A549 (cell line): Measurements from ENCODE around the gene ARHGAP10. TPM values are rescaled to one million over a fixed set of nuclear protein-coding genes. Genes with fewer than 3 reads are reported as not detected.
A peak's percentile ranks its signal among the peaks of the same experiment; 100 is the strongest.

Source experiments
- ATAC-seq, 2 experiments: fragments of 200-7000 bp in 1 of 2; fragments of >200 bp in 1 of 2; cut with Nextera tagmentation in 1 of 2; cut with Tn5 transposase in 1 of 2; 3 replicates each; pipeline versions ENCODE4 v1.8.0 to v1.9.1; 2018 to 2020; ENCODE audit warnings: mild to moderate bottlenecking in 1 of 2, moderate library complexity in 1 of 2
- CTCF ChIA-PET: fragments of 300-600 bp; sonication (Branson Sonifier 250); formaldehyde crosslinking; extraction: SDS; loops from one replicate; lab custom pipeline; 2021; ENCODE audit warnings: antibody characterized with exemption, inconsistent platforms; lab: Yijun Ruan, JAX
- POLR2A ChIA-PET: fragments of 350-600 bp; formaldehyde crosslinking; extraction: SDS; loops from one replicate; lab custom pipeline; 2021; ENCODE audit warnings: antibody characterized with exemption, inconsistent platforms; lab: Yijun Ruan, JAX
- DNase-seq, 2 experiments: peaks; one replicate each; pipeline versions ENCODE4 v3.0.0 to v3.0.0-alpha.2; 2011 to 2016; ENCODE audit warnings: low read depth in 1 of 2, low spot score in 1 of 2
- FAIRE-seq: peaks from 2 replicates; lab custom pipeline; 2011; peaks lifted over from hg19 to GRCh38; lab: Jason Lieb, UNC
- H3K27ac ChIP-seq, 2 experiments: fragments of >200 bp; sonication (Bioruptor Twin); formaldehyde crosslinking; 3 replicates each; pipeline ENCODE4 v1.5.1; 2016 to 2017
- H3K4me1 ChIP-seq: fragments of >200 bp; sonication (Bioruptor Twin); formaldehyde crosslinking; 3 replicates; pipeline ENCODE4 v1.6.1; 2016
- H3K4me2 ChIP-seq: fragments of >200 bp; sonication (Bioruptor Twin); formaldehyde crosslinking; 3 replicates; pipeline ENCODE4 v1.6.1; 2016
- H3K4me3 ChIP-seq: fragments of >200 bp; sonication (Bioruptor Twin); formaldehyde crosslinking; 3 replicates; pipeline ENCODE4 v1.5.1; 2016
- H3K9me3 ChIP-seq: fragments of >200 bp; sonication (Bioruptor Twin); formaldehyde crosslinking; 3 replicates; pipeline ENCODE4 v1.6.1; 2016
- BHLHE40 ChIP-seq: IDR thresholded peaks from 2 replicates; pipeline ENCODE4 v1.6.1; 2012; ENCODE audit warnings: low read depth, low read length, inconsistent platforms
- CBX2 ChIP-seq: fragments of 200-600 bp; sonication (generic); IDR thresholded peaks from 2 replicates; pipeline ENCODE4 v1.6.1; 2016; ENCODE audit warnings: low read depth, mild to moderate bottlenecking, borderline replicate concordance
- CEBPB ChIP-seq, 2 experiments: fragments of >200 bp in 1 of 2; sonication (Bioruptor Twin) in 1 of 2; formaldehyde crosslinking in 1 of 2; IDR thresholded peaks; 2 replicates each; pipeline ENCODE4 v1.6.1; 2012 to 2016
- CHD4 ChIP-seq: fragments of 200-600 bp; sonication (generic); IDR thresholded peaks from 2 replicates; pipeline ENCODE4 v1.6.1; 2016; ENCODE audit warnings: antibody characterized with exemption, mild to moderate bottlenecking, borderline replicate concordance
- ESRRA ChIP-seq: fragments of 150-350 bp; IDR thresholded peaks from 2 replicates; pipeline ENCODE4 v1.6.1; 2014; ENCODE audit warnings: mild to moderate bottlenecking, low read length, borderline replicate concordance
- FOSL2 ChIP-seq, 2 experiments: fragments of 450-650 bp in 1 of 2; fragments of >200 bp in 1 of 2; sonication (Bioruptor Twin) in 1 of 2; formaldehyde crosslinking; IDR thresholded peaks; 2 replicates each; pipeline versions ENCODE4 v1.5.0 to v1.6.1; 2016 to 2020; ENCODE audit warnings: mild to moderate bottlenecking in 1 of 2, moderate library complexity in 1 of 2
- HDAC2 ChIP-seq: fragments of 200-600 bp; sonication (generic); IDR thresholded peaks from 2 replicates; pipeline ENCODE4 v1.6.1; 2016
- HEYL ChIP-seq: fragments of 250-450 bp; sonication (Bioruptor Pico); IDR thresholded peaks from 2 replicates; pipeline ENCODE4 v1.8.0; 2021; ENCODE audit warnings: mild to moderate bottlenecking, moderate library complexity
- JUNB ChIP-seq: fragments of >200 bp; sonication (Bioruptor Twin); formaldehyde crosslinking; IDR thresholded peaks from 2 replicates; pipeline ENCODE4 v1.6.1; 2016
- KDM5A ChIP-seq: fragments of 200-600 bp; sonication (generic); IDR thresholded peaks from 2 replicates; pipeline ENCODE4 v1.6.1; 2016; ENCODE audit warnings: antibody characterized with exemption, mild to moderate bottlenecking
- MAFK ChIP-seq: fragments of 450-650 bp; IDR thresholded peaks from 2 replicates; pipeline ENCODE4 v1.6.1; 2014; ENCODE audit not compliant: partially characterized antibody
- NPAS2 ChIP-seq: fragments of 250-450 bp; sonication (Bioruptor Pico); IDR thresholded peaks from 2 replicates; pipeline ENCODE4 v1.8.0; 2022; ENCODE audit warnings: mild to moderate bottlenecking, moderate library complexity, borderline replicate concordance
- PHF8 ChIP-seq: fragments of 200-600 bp; sonication (generic); IDR thresholded peaks from 2 replicates; pipeline ENCODE4 v1.6.1; 2016; ENCODE audit warnings: low read depth, mild to moderate bottlenecking, antibody characterized with exemption, moderate library complexity, borderline replicate concordance
- ZSCAN20 ChIP-seq: fragments of 250-450 bp; sonication (Bioruptor Pico); IDR thresholded peaks from 2 replicates; pipeline ENCODE4 v1.8.0; 2022; ENCODE audit warnings: mild to moderate bottlenecking, moderate library complexity
- WGBS: methylation state at CpG from one replicate; pipeline ENCODE4 v1.1.6; 2017; ENCODE audit errors: missing lambda C conversion rate; 5-methylcytosine and 5-hydroxymethylcytosine counted together
- polyA plus RNA-seq, 4 experiments: library from polyadenylated mRNA; depleted of rRNA in 3 of 4; stranded (reverse); fragments of >200 nt; fragmentation: RNase III in 1 of 4; extraction: RNeasy Plus Mini Kit Qiagen cat#74134 plus additional on column Dnase treatment in 1 of 4; gene quantifications; 2 replicates in 3 of 4; 3 replicates in 1 of 4; pipeline ENCODE4 v1.2.3, GENCODE V29; 2011 to 2017
- TF ChIP-seq, protein P1 (sequence below): IDR thresholded peaks from 2 replicates; pipeline ENCODE4 v1.6.1; 2012
- TF ChIP-seq, protein P2 (sequence below): fragments of 250-450 bp; sonication (Bioruptor Pico); IDR thresholded peaks from 2 replicates; pipeline ENCODE4 v1.5.0; 2021; ENCODE audit warnings: mild to moderate bottlenecking, moderate library complexity, borderline replicate concordance
- TF ChIP-seq, protein P3 (sequence below): fragments of 250-450 bp; sonication (Bioruptor Pico); IDR thresholded peaks from 2 replicates; pipeline ENCODE4 v1.5.0; 2020; ENCODE audit warnings: low read depth, mild to moderate bottlenecking, moderate library complexity
- TF ChIP-seq, protein P4 (sequence below): fragments of >200 bp; sonication (Bioruptor Twin); formaldehyde crosslinking; IDR thresholded peaks from 3 replicates; pipeline ENCODE4 v1.5.1; 2016
- TF ChIP-seq, protein P5 (sequence below): IDR thresholded peaks from 2 replicates; pipeline ENCODE4 v1.6.1; 2012
- TF ChIP-seq, protein P6 (sequence below): fragments of 150-350 bp; IDR thresholded peaks from 2 replicates; pipeline ENCODE4 v1.6.1; 2014; ENCODE audit warnings: low read depth, mild to moderate bottlenecking, low read length
- TF ChIP-seq, protein P7 (sequence below): fragments of >200 bp; sonication (Bioruptor Twin); formaldehyde crosslinking; IDR thresholded peaks from 2 replicates; pipeline ENCODE4 v1.6.1; 2016

The ARHGAP10 gene
- polyA plus RNA-seq, 2 of the 4 experiments (the other 2 are of a cell fraction), result 7.0 to 7.2 TPM

DNA sequence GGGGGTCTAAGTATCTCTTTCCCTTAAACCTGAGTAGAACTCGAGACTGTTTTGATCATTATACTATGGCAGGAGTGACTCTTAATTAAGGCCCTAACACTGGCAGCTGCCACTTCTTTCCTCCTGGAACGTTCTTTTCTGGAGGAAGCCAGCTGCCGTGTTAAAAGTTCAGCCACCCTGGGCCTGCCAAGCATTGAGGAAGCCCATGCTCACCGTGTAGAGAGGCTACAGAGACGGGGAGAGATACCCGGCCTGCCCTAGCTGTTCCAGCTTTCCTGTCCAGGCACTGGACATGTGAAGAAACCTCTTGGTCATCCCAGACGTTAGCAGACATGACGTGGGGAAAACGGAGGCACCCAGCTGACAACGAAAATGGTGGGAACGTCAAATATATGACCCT is 274.1 kb downstream of the ARHGAP10 start:
- no peak for ATAC-seq
- ChIA-PET POLR2A (no interaction called here), CTCF (interaction anchor here (1.1 kb wide), 1 partner anchor 12 kb away, joined by 3 read pairs; no protein-coding TSS in a partner anchor)
- TF ChIP-seq MAFK (no peak), BHLHE40 (no peak)
- 86% methylated on average over 8 of the region's 11 CpGs for WGBS
- Histone ChIP-seq H3K4me2 (no peak overlapping the region), H3K27ac (no peak overlapping the region), H3K4me1 (peaks cover 15% of the 10 kb centered on the region), H3K9me3 (no peaks in the 10 kb centered on the region), H3K4me3 (no peak overlapping the region)
- no peak for FAIRE-seq
- DNase-seq, result no peak

DNA sequence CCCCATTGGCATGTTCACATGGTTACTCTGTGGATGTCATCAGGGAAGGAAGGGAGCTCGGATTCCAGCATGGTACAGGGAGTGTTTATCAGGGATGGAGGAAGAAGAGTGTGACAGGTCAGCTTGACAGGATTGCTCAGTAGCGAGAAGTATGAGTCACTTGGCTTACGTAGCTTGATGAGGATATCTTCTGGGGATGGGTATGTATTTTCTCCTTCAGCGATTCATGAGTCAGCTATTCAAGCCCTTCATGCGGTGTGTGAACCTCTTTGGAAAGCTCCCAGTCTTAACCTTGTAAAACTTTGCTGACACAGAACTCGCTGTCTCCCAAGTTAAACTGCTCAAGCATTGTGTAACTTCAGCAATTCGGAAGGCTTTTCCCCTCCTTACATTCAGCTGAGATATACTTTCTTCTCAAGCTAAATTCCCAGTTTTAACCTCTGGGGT is 275.4 kb downstream of the ARHGAP10 start:
- peak overlapping the region in 1 of 2 experiments; percentile 59; a peak in 3 of 6 replicates for H3K27ac ChIP-seq
- TF ChIP-seq, protein P1, sequence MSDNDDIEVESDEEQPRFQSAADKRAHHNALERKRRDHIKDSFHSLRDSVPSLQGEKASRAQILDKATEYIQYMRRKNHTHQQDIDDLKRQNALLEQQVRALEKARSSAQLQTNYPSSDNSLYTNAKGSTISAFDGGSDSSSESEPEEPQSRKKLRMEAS, result 0 out of 2 replicates have a peak, but pooled peaks have one; percentile 11
- peak in 1 of 2 experiments; percentile 46; a peak in 1 of 4 replicates for TF ChIP-seq CEBPB (IDR thresholded peaks at IDR 0.05)
- TF ChIP-seq FOSL2 (IDR thresholded peaks at IDR 0.05), result peak; percentile 64
- TF ChIP-seq FOSL2 (CRISPR knock-in tag; IDR thresholded peaks at IDR 0.05), result peak; percentile 82
- peak; percentile 97 for TF ChIP-seq MAFK
- TF ChIP-seq, protein P2, sequence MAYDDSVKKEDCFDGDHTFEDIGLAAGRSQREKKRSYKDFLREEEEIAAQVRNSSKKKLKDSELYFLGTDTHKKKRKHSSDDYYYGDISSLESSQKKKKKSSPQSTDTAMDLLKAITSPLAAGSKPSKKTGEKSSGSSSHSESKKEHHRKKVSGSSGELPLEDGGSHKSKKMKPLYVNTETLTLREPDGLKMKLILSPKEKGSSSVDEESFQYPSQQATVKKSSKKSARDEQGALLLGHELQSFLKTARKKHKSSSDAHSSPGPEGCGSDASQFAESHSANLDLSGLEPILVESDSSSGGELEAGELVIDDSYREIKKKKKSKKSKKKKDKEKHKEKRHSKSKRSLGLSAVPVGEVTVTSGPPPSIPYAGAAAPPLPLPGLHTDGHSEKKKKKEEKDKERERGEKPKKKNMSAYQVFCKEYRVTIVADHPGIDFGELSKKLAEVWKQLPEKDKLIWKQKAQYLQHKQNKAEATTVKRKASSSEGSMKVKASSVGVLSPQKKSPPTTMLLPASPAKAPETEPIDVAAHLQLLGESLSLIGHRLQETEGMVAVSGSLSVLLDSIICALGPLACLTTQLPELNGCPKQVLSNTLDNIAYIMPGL (CRISPR knock-in tag), result no peak
- no peak for TF ChIP-seq PHF8
- peak; percentile 45; the same call in 1 of the 2 replicates for TF ChIP-seq JUNB
- H3K4me3 ChIP-seq, result no peak overlapping the region
- WGBS, result 6% methylated on average over 7 of the region's 7 CpGs
- peak overlapping the region; percentile 70 for H3K4me2 ChIP-seq
- H3K4me1 ChIP-seq, result peaks cover 15% of the 10 kb centered on the region
- H3K9me3 ChIP-seq, result no peaks in the 10 kb centered on the region
- ChIA-PET CTCF (interaction anchor here (1.1 to 1.2 kb wide), 2 partner anchors 14 to 141 kb away, joined by 3 read pairs; no protein-coding TSS in a partner anchor), POLR2A (no interaction called here)
- FAIRE-seq (no peak), ATAC-seq (peak; percentile 99), DNase-seq (peak; percentile 66 to 85)

DNA sequence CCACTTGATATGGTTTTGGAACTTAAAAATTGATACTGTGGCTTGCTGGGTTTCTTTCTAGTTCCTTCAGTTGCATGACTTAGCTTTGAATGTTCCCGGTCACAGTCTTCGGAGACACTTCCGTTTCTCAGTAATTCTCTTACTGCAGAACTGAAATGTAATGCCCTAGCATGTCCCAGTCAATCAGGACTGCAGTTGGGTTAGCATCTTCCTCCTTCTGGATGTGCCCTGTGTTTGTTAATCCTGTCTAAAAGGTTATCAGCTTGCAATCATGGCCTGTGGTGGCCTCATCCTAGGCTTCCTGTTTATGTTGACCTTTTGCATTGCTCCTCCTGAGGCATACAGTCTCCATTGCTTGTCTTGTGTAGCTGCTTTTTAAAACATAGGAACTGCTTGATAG is 275.9 kb downstream of the ARHGAP10 start:
- FAIRE-seq (no peak), DNase-seq (peak in 1 of 2 experiments; percentile 2), ATAC-seq (peak; percentile 25 to 51; a peak in 4 of 6 replicates)
- H3K4me3 ChIP-seq, result no peak overlapping the region
- CTCF ChIA-PET, result interaction anchor here (1.2 kb wide), 1 partner anchor 141 kb away, joined by 3 read pairs; no protein-coding TSS in a partner anchor
- POLR2A ChIA-PET, result no interaction called here
- no peaks in the 10 kb centered on the region for H3K9me3 ChIP-seq
- peaks cover 15% of the 10 kb centered on the region for H3K4me1 ChIP-seq
- peak overlapping the region in 1 of 2 experiments; percentile 59; a peak in 3 of 6 replicates for H3K27ac ChIP-seq
- H3K4me2 ChIP-seq, result peak overlapping the region; percentile 70
- WGBS, result 92% methylated on average over 3 of the region's 3 CpGs
- TF ChIP-seq CBX2 (no peak), FOSL2 (IDR thresholded peaks at IDR 0.05) (no peak), FOSL2 (CRISPR knock-in tag; IDR thresholded peaks at IDR 0.05) (no peak), NPAS2 (no peak), ESRRA (no peak), KDM5A (no peak), CHD4 (no peak), MAFK (no peak), HDAC2 (no peak), HEYL (CRISPR knock-in tag) (no peak), ZSCAN20 (no peak)
- TF ChIP-seq, protein P3, sequence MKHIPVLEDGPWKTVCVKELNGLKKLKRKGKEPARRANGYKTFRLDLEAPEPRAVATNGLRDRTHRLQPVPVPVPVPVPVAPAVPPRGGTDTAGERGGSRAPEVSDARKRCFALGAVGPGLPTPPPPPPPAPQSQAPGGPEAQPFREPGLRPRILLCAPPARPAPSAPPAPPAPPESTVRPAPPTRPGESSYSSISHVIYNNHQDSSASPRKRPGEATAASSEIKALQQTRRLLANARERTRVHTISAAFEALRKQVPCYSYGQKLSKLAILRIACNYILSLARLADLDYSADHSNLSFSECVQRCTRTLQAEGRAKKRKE, result no peak
- TF ChIP-seq, protein P4, sequence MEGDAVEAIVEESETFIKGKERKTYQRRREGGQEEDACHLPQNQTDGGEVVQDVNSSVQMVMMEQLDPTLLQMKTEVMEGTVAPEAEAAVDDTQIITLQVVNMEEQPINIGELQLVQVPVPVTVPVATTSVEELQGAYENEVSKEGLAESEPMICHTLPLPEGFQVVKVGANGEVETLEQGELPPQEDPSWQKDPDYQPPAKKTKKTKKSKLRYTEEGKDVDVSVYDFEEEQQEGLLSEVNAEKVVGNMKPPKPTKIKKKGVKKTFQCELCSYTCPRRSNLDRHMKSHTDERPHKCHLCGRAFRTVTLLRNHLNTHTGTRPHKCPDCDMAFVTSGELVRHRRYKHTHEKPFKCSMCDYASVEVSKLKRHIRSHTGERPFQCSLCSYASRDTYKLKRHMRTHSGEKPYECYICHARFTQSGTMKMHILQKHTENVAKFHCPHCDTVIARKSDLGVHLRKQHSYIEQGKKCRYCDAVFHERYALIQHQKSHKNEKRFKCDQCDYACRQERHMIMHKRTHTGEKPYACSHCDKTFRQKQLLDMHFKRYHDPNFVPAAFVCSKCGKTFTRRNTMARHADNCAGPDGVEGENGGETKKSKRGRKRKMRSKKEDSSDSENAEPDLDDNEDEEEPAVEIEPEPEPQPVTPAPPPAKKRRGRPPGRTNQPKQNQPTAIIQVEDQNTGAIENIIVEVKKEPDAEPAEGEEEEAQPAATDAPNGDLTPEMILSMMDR, result no peak
- TF ChIP-seq, protein P1, result no peak
- TF ChIP-seq, protein P5, sequence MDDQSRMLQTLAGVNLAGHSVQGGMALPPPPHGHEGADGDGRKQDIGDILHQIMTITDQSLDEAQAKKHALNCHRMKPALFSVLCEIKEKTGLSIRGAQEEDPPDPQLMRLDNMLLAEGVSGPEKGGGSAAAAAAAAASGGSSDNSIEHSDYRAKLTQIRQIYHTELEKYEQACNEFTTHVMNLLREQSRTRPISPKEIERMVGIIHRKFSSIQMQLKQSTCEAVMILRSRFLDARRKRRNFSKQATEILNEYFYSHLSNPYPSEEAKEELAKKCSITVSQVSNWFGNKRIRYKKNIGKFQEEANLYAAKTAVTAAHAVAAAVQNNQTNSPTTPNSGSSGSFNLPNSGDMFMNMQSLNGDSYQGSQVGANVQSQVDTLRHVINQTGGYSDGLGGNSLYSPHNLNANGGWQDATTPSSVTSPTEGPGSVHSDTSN, result no peak
- TF ChIP-seq, protein P6, sequence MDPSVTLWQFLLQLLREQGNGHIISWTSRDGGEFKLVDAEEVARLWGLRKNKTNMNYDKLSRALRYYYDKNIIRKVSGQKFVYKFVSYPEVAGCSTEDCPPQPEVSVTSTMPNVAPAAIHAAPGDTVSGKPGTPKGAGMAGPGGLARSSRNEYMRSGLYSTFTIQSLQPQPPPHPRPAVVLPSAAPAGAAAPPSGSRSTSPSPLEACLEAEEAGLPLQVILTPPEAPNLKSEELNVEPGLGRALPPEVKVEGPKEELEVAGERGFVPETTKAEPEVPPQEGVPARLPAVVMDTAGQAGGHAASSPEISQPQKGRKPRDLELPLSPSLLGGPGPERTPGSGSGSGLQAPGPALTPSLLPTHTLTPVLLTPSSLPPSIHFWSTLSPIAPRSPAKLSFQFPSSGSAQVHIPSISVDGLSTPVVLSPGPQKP, result no peak
- TF ChIP-seq, protein P7, sequence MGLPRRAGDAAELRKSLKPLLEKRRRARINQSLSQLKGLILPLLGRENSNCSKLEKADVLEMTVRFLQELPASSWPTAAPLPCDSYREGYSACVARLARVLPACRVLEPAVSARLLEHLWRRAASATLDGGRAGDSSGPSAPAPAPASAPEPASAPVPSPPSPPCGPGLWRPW, result no peak
